ENCODE data around the gene PCDHGA1.

The PCDHGA1 gene

DNA sequence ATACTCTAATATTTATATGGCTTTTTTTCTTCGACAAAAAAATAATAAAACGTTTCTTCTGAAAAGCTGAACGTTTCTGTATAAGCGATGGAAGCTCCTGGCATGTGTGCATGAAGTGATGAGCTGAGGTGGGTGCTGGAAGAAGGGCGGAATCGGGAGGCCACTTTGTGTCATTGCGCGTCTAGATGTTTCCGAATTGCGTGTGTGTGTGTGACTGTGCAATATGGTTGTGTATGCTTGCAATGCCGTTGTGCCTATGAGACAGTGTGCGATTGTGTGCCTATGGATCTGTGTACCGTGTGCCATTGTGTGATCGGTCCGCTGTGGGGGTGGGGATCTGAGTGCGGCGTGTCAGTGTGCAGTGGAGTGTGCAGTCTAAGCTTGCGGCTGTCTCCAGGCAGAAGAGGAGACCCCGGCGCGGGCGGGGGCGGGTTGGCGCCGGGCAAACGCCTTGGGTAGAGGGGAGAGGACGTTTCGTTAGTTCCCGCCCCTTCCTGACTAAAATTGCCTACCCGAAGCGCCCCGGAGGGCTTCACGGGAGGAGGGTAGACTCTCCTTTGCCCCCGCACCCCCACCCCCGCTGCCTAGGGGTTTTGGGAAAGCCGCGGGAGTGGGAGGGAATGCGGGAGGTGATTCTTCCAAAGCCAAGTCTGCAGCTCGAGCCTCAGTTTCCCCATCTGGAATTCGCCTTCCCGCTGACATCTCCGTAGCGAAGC lies 182.8 kb downstream of the PCDHGA1 start:
- TF ChIP-seq, protein P1, sequence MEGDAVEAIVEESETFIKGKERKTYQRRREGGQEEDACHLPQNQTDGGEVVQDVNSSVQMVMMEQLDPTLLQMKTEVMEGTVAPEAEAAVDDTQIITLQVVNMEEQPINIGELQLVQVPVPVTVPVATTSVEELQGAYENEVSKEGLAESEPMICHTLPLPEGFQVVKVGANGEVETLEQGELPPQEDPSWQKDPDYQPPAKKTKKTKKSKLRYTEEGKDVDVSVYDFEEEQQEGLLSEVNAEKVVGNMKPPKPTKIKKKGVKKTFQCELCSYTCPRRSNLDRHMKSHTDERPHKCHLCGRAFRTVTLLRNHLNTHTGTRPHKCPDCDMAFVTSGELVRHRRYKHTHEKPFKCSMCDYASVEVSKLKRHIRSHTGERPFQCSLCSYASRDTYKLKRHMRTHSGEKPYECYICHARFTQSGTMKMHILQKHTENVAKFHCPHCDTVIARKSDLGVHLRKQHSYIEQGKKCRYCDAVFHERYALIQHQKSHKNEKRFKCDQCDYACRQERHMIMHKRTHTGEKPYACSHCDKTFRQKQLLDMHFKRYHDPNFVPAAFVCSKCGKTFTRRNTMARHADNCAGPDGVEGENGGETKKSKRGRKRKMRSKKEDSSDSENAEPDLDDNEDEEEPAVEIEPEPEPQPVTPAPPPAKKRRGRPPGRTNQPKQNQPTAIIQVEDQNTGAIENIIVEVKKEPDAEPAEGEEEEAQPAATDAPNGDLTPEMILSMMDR (IDR thresholded peaks at IDR 0.05; ENCODE audit: low read depth, low read length) = no peak
- peak overlapping the region; percentile 73 for H3K4me3 ChIP-seq (ENCODE audit: low read depth, low read length)
- no peaks in the 10 kb centered on the region for H3K27me3 ChIP-seq
- H3K36me3 ChIP-seq = peaks cover 41% of the 10 kb centered on the region
- DNase-seq = peak; percentile 87
- peaks cover 19% of the 10 kb centered on the region for H3K4me1 ChIP-seq
- H3K9me3 ChIP-seq = no peaks in the 10 kb centered on the region

DNA sequence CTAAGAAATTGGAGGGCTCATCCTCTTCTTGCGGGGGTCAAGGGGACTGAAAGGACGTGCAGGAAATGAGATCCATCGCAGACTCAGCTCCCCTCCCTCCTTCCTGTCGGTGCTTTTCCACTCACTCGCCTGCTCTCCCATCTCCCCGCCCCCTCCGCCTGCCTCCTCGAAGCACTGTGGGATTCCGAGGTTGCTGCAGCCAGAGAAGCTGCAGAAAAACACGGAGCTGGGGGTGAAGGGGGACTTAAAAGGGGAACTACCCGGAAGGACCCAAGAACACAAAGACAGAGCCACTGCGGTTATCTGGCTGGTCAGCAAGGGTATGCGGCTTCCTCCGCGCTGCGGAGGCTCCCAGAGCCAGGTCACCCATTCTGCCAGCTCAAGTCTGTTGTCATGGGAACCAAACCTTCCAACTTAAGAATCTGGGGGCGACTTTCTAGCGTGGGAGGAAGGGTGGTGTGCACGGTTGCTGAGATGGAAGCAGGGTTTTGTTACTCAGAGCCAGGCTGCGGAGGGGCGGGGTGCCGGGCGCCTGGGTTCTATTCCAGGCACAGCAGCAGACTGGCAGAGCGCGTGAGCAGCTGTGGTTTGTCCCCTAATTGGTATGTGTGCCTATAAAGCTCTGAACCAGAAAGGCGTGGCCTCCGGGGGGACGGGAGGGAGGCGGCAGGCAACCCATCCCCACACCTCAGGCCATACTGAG lies 183.5 kb downstream of the PCDHGA1 start:
- H3K4me3 ChIP-seq (ENCODE audit: low read depth, low read length) = peak overlapping the region; percentile 73
- TF ChIP-seq, protein P1 (IDR thresholded peaks at IDR 0.05; ENCODE audit: low read depth, low read length) = no peak
- H3K27me3 ChIP-seq = no peaks in the 10 kb centered on the region
- peaks cover 41% of the 10 kb centered on the region for H3K36me3 ChIP-seq
- DNase-seq = peak; percentile 89
- H3K4me1 ChIP-seq = peaks cover 14% of the 10 kb centered on the region
- H3K9me3 ChIP-seq = no peaks in the 10 kb centered on the region

DNA sequence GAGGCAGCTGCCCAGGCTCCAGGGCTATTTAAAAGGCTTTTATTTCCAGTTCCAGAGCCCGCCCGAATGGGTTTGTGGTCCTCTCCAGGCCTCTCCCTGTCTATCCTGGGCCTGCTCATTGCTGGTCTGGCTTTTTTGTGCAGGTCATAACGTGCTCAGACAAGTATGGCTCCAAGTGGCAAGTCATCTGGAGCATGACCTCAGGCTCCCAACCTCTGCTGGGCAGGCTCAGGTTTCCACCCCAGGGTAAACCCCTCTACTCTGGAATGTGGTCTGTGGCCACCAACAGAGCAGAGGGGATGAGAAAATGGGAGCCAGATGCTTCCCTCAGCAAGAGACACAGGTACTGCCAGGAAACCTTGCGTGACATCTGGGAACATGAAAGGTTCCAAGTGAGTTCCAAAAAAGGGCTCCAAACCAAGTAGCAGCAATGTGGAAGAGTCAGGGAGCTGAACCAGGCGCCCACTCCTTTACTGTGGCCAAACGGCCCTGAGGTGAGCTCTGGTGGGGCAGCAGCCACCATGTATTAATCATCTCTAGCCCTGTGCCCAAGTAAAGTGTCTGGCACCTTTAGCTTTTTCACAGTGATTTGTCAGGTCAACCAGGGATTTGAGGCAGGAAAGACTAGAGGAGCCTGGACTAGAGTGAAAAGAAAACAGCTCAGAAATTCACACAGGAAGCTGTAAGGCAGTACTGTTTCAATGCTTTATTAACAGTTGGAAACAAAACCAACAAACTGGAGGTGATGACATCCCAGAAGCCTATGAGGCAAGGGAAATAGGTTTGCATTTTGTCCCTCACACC lies 184.2 kb downstream of the PCDHGA1 start:
- Histone ChIP-seq H3K27me3 (no peaks in the 10 kb centered on the region), H3K4me1 (peaks cover 11% of the 10 kb centered on the region), H3K9me3 (no peaks in the 10 kb centered on the region), H3K4me3 (ENCODE audit: low read depth, low read length) (peak overlapping the region; percentile 73), H3K36me3 (peaks cover 48% of the 10 kb centered on the region)
- peak; percentile 90 for DNase-seq
- TF ChIP-seq, protein P1 (IDR thresholded peaks at IDR 0.05; ENCODE audit: low read depth, low read length) = no peak

DNA sequence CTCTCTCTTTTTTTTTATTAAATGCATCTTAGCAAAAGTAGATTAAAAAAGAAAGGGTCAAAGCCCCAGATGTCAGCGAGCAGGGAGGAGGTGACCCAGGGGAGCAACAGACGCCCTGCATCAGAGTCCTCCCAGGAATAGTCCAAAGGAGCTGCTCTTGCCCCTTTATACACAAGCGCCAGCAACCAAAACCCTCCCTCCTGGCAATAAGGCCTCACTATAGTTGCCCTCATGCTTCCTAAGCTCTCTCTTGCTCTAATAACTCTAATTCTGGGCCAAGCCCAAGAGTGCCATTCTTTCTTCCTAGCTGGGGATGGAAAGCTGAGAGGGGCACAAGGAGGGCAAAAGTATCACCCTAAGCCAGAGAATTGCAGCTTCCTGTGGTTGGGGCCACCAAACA lies 184.8 kb downstream of the PCDHGA1 start:
- TF ChIP-seq, protein P1 (IDR thresholded peaks at IDR 0.05; ENCODE audit: low read depth, low read length) = no peak
- peaks cover 52% of the 10 kb centered on the region for H3K36me3 ChIP-seq
- peaks cover 7% of the 10 kb centered on the region for H3K4me1 ChIP-seq
- DNase-seq = no peak
- no peaks in the 10 kb centered on the region for H3K9me3 ChIP-seq
- no peak overlapping the region for H3K4me3 ChIP-seq (ENCODE audit: low read depth, low read length)
- H3K27me3 ChIP-seq = no peaks in the 10 kb centered on the region

DNA sequence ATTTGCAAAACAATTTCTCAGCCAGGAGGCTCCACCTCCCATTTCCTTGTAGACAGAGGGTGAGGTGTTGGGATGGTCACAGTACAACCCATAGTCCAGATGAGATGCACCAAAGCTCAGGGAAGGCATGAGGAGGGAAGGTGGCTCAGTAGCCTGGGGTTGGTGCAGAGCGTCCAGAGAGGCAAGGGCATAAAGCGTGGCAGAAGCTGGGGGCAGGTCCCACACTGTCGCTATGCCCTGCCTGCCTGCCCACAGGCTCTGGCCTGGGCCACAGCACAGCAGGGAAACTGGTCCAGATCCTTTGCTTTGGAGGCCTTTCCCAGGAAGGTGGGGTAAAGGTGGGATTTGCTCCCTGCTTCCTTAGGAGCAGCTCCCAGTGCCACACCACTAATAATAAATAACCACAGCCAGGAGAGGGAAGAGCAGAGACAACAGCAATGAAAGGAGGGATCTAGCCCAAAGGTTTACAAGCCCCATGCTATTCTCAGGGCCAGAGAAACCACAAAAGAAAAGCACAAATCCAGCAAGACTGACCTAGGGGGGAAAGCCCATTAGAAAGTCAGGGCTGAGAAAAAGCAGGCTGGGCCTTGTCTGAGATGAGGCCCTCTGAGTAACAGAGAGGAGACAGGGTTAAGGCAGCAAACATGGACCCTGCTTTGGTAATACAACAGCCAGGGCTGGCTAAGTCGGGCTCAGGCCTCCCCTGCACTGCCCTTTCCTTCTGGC lies 185.8 kb downstream of the PCDHGA1 start:
- Histone ChIP-seq H3K4me1 (peaks cover 7% of the 10 kb centered on the region), H3K36me3 (peaks cover 52% of the 10 kb centered on the region), H3K4me3 (ENCODE audit: low read depth, low read length) (no peak overlapping the region), H3K9me3 (no peaks in the 10 kb centered on the region), H3K27me3 (no peaks in the 10 kb centered on the region)
- no peak for DNase-seq
- TF ChIP-seq, protein P1 (IDR thresholded peaks at IDR 0.05; ENCODE audit: low read depth, low read length) = no peak
